AG09309 (cell line): ENCODE results near the gene OR2V1.

Source experiments
- DNase-seq: peaks from one replicate; pipeline ENCODE4 v3.0.0-alpha.2; 2010; ENCODE audit warnings: low read depth
- H3K4me3 ChIP-seq: 2 replicates; pipeline ENCODE4 v1.5.1; 2011; ENCODE audit warnings: mild to moderate bottlenecking, low read depth, low read length, moderate library complexity; ENCODE audit not compliant: control insufficient read depth
- CTCF ChIP-seq: IDR thresholded peaks from 2 replicates; pipeline ENCODE4 v1.5.1; 2011; ENCODE audit warnings: mild to moderate bottlenecking, low read depth, low read length, inconsistent platforms; ENCODE audit not compliant: insufficient read depth, control insufficient read depth; ENCODE audit errors: missing control alignments

Gene OR2V1

GRCh38 chr5:181158869-181159268 is 27.9 kb upstream of the OR2V1 start:
- TF ChIP-seq CTCF = no peak
- no peak for DNase-seq
- no peak overlapping the region for H3K4me3 ChIP-seq

- DNase-seq = no peak
- TF ChIP-seq CTCF = no peak
- no peak overlapping the region for H3K4me3 ChIP-seq
These were observed 25.8 kb upstream of the OR2V1 start for GRCh38 chr5:181156758-181157157.

GRCh38 chr5:181153814-181154213 is 22.8 kb upstream of the OR2V1 start:
- DNase-seq = no peak
- no peak overlapping the region for H3K4me3 ChIP-seq
- no peak for TF ChIP-seq CTCF

DNA sequence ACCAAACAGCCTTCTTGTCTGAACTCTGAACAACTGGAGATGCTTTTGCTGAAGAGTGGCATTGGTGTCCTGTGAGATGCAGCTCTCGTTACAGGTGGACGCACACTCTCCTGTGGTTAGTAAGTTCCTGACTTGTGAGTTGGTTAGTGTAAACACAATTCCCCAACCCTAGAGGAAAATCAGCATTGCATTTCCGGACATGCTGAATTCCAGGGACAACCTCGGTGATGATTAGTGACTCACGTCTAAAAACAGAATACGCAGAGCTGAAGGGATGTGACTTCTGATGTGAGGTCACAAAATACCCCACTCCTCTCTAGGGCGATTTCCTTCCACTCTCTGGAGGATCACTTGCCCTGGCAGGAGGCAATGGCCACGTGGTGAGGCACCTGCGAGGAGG is 21.4 kb upstream of the OR2V1 start:
- TF ChIP-seq CTCF = no peak
- no peak overlapping the region for H3K4me3 ChIP-seq
- DNase-seq = no peak

DNA sequence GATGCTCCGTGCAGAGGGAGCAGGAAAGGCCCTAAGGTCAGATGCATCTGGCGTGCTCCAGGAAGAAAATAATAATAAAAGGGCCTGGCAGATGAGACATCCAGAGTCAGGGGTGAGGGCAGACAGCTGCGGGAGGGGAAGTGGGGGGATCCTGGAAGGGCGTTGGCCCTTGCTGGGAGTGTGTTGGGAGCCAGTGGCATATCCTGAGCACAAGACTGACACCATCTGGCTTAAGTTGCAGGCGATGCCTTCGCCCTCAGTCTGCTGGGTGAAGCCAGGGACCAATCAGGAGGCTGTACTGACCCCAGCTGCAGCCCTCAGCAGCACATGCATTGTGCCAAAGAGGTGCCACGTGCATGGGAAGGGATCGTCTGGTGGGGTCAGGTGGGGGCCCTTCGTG is 20.2 kb upstream of the OR2V1 start:
- DNase-seq = no peak
- H3K4me3 ChIP-seq = no peak overlapping the region
- no peak for TF ChIP-seq CTCF

DNA sequence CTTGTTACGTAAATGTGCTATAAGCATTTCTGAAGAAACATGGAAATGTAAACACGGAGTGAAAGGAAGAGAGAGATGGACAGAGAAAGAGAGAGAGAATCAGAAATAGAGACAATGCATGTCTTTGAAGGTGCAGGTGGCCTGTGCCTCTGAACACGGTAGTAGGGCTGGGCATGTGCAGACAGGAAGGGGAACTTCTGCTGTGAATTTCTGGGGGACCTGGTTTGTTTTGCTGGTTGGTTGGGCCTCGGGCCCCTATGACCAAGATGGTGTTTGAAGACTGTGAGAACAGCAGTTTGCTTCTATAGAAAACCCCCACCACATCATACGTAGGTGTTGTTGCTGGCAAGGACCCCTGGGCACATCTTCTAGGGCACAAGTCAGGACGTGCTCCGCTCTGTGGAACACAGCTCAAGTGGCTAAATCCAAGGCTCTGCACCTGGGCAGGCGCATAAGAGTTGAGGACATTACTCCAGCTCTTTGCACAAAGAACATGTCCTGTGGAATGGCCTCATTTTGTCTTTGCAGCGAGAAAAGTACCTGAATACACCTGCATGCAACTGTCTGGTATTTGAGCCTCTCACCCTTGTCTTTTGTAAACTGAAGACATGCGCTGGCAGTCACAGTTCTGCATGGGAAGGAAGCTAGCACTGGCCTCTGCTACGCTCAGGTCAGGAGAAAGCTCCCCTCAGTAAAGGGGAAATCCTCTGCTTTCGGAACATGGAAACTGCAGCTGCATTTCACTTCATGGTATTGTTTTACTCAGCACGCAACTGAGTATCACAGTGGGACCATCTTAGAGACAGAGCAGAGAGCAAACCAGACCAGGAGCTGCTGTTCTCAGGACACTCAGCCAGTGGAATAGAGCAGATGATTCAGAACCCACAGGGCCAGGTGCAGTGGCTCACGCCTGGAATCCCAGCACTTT is 19.1 kb upstream of the OR2V1 start:
- no peak for TF ChIP-seq CTCF
- no peak for DNase-seq
- H3K4me3 ChIP-seq = no peak overlapping the region
